GM23338 (cell line): ENCODE results near the gene PPIC.

Experiments
- CREB1 ChIP-seq: fragments of 250-450 bp; sonication (Bioruptor Pico); IDR thresholded peaks from 2 replicates; pipeline ENCODE4 v1.5.0; 2020; ENCODE audit warnings: low read depth, mild to moderate bottlenecking, moderate library complexity
- CTCF ChIP-seq, 2 experiments: fragments of 200-600 bp in 1 of 2; sonication (generic) in 1 of 2; conservative IDR thresholded peaks; 2 replicates each; pipeline versions ENCODE4 v1.5.1 to v1.6.1; 2016 to 2017; ENCODE audit warnings: antibody characterized with exemption in 2 of 2, low read depth in 2 of 2, mild to moderate bottlenecking in 2 of 2, moderate library complexity in 1 of 2
- ETS1 ChIP-seq: IDR thresholded peaks from 2 replicates; pipeline ENCODE4 v1.6.1; 2016; ENCODE audit warnings: antibody characterized with exemption
- EZH2 ChIP-seq: fragments of 200-600 bp; sonication (generic); IDR thresholded peaks from one replicate; pipeline ENCODE4 v1.8.0; 2017; ENCODE audit warnings: antibody characterized with exemption, mild to moderate bottlenecking, low read depth; ENCODE audit not compliant: unreplicated experiment
- EZH2phosphoT487 ChIP-seq: fragments of 200-600 bp; sonication (generic); IDR thresholded peaks from one replicate; pipeline ENCODE4 v1.8.1; 2018; ENCODE audit warnings: antibody characterized with exemption; ENCODE audit not compliant: unreplicated experiment
- JUNB ChIP-seq: IDR thresholded peaks from one replicate; pipeline ENCODE4 v1.6.1; 2016; ENCODE audit warnings: antibody characterized with exemption; ENCODE audit not compliant: unreplicated experiment
- NANOG ChIP-seq: IDR thresholded peaks from 2 replicates; pipeline ENCODE4 v1.6.1; 2016; ENCODE audit warnings: antibody characterized with exemption, borderline replicate concordance
- POLR2AphosphoS5 ChIP-seq: IDR thresholded peaks from 2 replicates; pipeline ENCODE4 v1.6.1; 2016; ENCODE audit warnings: antibody characterized with exemption, low read depth
- REST ChIP-seq: IDR thresholded peaks from one replicate; pipeline ENCODE4 v1.6.1; 2018; ENCODE audit warnings: antibody characterized with exemption; ENCODE audit not compliant: unreplicated experiment
- ZNF114 ChIP-seq: fragments of 250-450 bp; sonication (Bioruptor Pico); IDR thresholded peaks from 2 replicates; pipeline ENCODE4 v1.5.0; 2020; ENCODE audit warnings: mild to moderate bottlenecking, moderate library complexity

GRCh38 chr5:122984425-122984824, 52.1 kb downstream of the PPIC start:
- TF ChIP-seq CTCF (conservative IDR thresholded peaks at IDR 0.05; ENCODE audit: low read depth in 2 of 2) (no peak), JUNB (no peak), EZH2 (no peak), EZH2phosphoT487 (no peak), POLR2AphosphoS5 (no peak), REST (no peak), CREB1 (CRISPR knock-in tag) (no peak), NANOG (no peak), ETS1 (no peak), ZNF114 (CRISPR knock-in tag) (no peak)
